SK-N-SH (cell line): ENCODE measurements around the gene IL4R. TPM values are rescaled to one million over a fixed set of nuclear protein-coding genes. Genes with fewer than 3 reads are reported as not detected.

Experiments used
- CTCF ChIA-PET: fragments of 300-600, 350-600 bp; formaldehyde crosslinking; extraction: SDS; loops from one replicate; lab custom pipeline; 2021; lab: Yijun Ruan, JAX
- POLR2A ChIA-PET: fragments of 350-600 bp; sonication (Branson Sonifier 250); formaldehyde crosslinking; extraction: SDS; loops from one replicate; lab custom pipeline; 2020; ENCODE audit warnings: antibody characterized with exemption, inconsistent platforms; lab: Yijun Ruan, JAX
- DNase-seq: peaks from one replicate; pipeline ENCODE4 v3.0.0; 2012
- H2AFZ ChIP-seq: fragments of 200-600 bp; sonication (generic); 2 replicates; pipeline ENCODE4 v1.8.1; 2016; ENCODE audit warnings: antibody characterized with exemption, mild to moderate bottlenecking, low read depth
- H3F3A ChIP-seq: fragments of 200-600 bp; sonication (generic); replicated peaks from 2 replicates; pipeline ENCODE3; 2016; ENCODE audit warnings: antibody characterized with exemption, mild to moderate bottlenecking; ENCODE audit not compliant: insufficient read depth
- H3K27ac ChIP-seq, 2 experiments: fragments of 200-500 bp in 1 of 2; fragments of 200-600 bp in 1 of 2; sonication (Bioruptor generic) in 1 of 2; sonication (generic), shearing (Covaris generic) in 1 of 2; 2 replicates each; pipeline versions ENCODE4 v1.5.1 to v1.6.1; 2014 to 2016; ENCODE audit warnings: low read depth in 2 of 2, inconsistent platforms in 1 of 2, low read length in 1 of 2, mild to moderate bottlenecking in 1 of 2, mixed read lengths in 1 of 2
- H3K27me3 ChIP-seq: fragments of 200-600 bp; sonication (generic), shearing (Covaris generic); 2 replicates; pipeline ENCODE4 v1.6.1; 2016; ENCODE audit warnings: mixed run types; ENCODE audit not compliant: insufficient read depth
- H3K36me3 ChIP-seq, 2 experiments: fragments of 200-500 bp in 1 of 2; fragments of 200-600 bp in 1 of 2; sonication (Bioruptor generic) in 1 of 2; sonication (generic) in 1 of 2; replicated peaks in 1 of 2; 2 replicates each; pipeline versions ENCODE3 to v1.5.1; 2014 to 2016; ENCODE audit warnings: low read length in 1 of 2, mild to moderate bottlenecking in 1 of 2; ENCODE audit not compliant: insufficient read depth in 2 of 2, control insufficient read depth in 1 of 2
- H3K4me1 ChIP-seq, 2 experiments: fragments of 200-500 bp in 1 of 2; fragments of 200-600 bp in 1 of 2; sonication (Bioruptor generic) in 1 of 2; sonication (generic), shearing (Covaris generic) in 1 of 2; 2 replicates each; pipeline versions ENCODE4 v1.5.1 to v1.6.1; 2014 to 2016; ENCODE audit warnings: low read depth in 1 of 2, low read length in 1 of 2, mixed run types in 1 of 2; ENCODE audit not compliant: insufficient read depth in 2 of 2, control insufficient read depth in 1 of 2
- H3K4me2 ChIP-seq: fragments of 200-600 bp; sonication (generic), shearing (Covaris generic); 2 replicates; pipeline ENCODE4 v1.6.1; 2017; ENCODE audit warnings: mixed run types
- H3K4me3 ChIP-seq, 2 experiments: fragments of 200-500 bp in 1 of 2; fragments of 200-600 bp in 1 of 2; sonication (Bioruptor generic) in 1 of 2; sonication (generic), shearing (Covaris generic) in 1 of 2; 2 replicates each; pipeline versions ENCODE4 v1.5.1 to v1.8.1; 2014 to 2016; ENCODE audit warnings: low read depth in 2 of 2, inconsistent platforms in 1 of 2, low read length in 1 of 2, mild to moderate bottlenecking in 1 of 2, mixed read lengths in 1 of 2, moderate library complexity in 1 of 2
- H3K79me2 ChIP-seq: fragments of 200-600 bp; sonication (generic); 2 replicates; pipeline ENCODE4 v1.8.1; 2017; ENCODE audit warnings: mild to moderate bottlenecking; ENCODE audit not compliant: insufficient read depth
- H3K9ac ChIP-seq: fragments of 200-600 bp; sonication (generic); 2 replicates; pipeline ENCODE4 v1.6.1; 2017; ENCODE audit warnings: mixed run types
- H3K9me2 ChIP-seq: fragments of 200-600 bp; sonication (generic); 2 replicates; pipeline ENCODE4 v1.6.1; 2017; ENCODE audit warnings: mixed run types
- H3K9me3 ChIP-seq: fragments of 200-600 bp; sonication (generic); 2 replicates; pipeline ENCODE4 v1.6.1; 2017; ENCODE audit warnings: mixed run types, mild to moderate bottlenecking, moderate library complexity
- H4K20me1 ChIP-seq: fragments of 200-600 bp; sonication (generic); 2 replicates; pipeline ENCODE4 v1.6.1; 2017; ENCODE audit warnings: mild to moderate bottlenecking, mixed run types; ENCODE audit not compliant: insufficient read depth
- CHD2 ChIP-seq: fragments of 150-350 bp; IDR thresholded peaks from 2 replicates; pipeline ENCODE4 v1.6.1; 2018; ENCODE audit warnings: low read length; ENCODE audit not compliant: partially characterized antibody
- CTCF ChIP-seq: fragments of 200-600 bp; sonication (generic); IDR thresholded peaks from 2 replicates; pipeline ENCODE4 v1.6.1; 2017; ENCODE audit warnings: antibody characterized with exemption, mild to moderate bottlenecking, moderate library complexity
- FOXJ3 ChIP-seq: sonication (generic); formaldehyde crosslinking; IDR thresholded peaks from 2 replicates; pipeline ENCODE4 v1.5.1; 2020; ENCODE audit warnings: mild to moderate bottlenecking, missing genetic modification reagents
- FOXM1 ChIP-seq: IDR thresholded peaks from 2 replicates; pipeline ENCODE4 v1.4.0; 2012; ENCODE audit warnings: low read depth, mild to moderate bottlenecking
- JUND ChIP-seq: IDR thresholded peaks from 2 replicates; pipeline ENCODE4 v1.4.0; 2012
- MAX ChIP-seq: IDR thresholded peaks from 2 replicates; pipeline ENCODE4 v1.4.0; 2012; ENCODE audit warnings: low read depth
- MEF2A ChIP-seq: IDR thresholded peaks from 2 replicates; pipeline ENCODE4 v1.4.0; 2012; ENCODE audit warnings: low read depth, borderline replicate concordance
- REST ChIP-seq: IDR thresholded peaks from 2 replicates; pipeline ENCODE4 v1.6.1; 2012; ENCODE audit warnings: mild to moderate bottlenecking, low read depth, low read length, moderate library complexity
- WGBS: methylation state at CpG from one replicate; pipeline ENCODE4 v1.1.6; 2017; ENCODE audit warnings: low lambda C conversion rate; 5-methylcytosine and 5-hydroxymethylcytosine counted together
- polyA plus RNA-seq, 3 experiments: library from polyadenylated mRNA; depleted of rRNA; stranded (reverse); fragments of >200 nt; gene quantifications; 2 replicates each; pipeline ENCODE4 v1.2.3, GENCODE V29; 2012

Gene IL4R
- polyA plus RNA-seq, 1 of the 3 experiments (the other 2 are of a cell fraction), result 16.1 TPM

GRCh38 chr16:27308792-27309191 lies 5.0 kb upstream of the IL4R start:
- no peak overlapping the region for H3K27ac ChIP-seq
- no peaks in the 10 kb centered on the region for H4K20me1 ChIP-seq
- ChIA-PET POLR2A (no interaction called here), CTCF (no interaction called here)
- no peaks in the 10 kb centered on the region for H3K9me2 ChIP-seq
- no peaks in the 10 kb centered on the region; the same call in 1 of the 2 replicates for H3K79me2 ChIP-seq
- no peak overlapping the region for H3K4me2 ChIP-seq
- WGBS, result 6% methylated on average over 1 of the region's 1 CpG
- no peaks in the 10 kb centered on the region for H3K27me3 ChIP-seq
- H3F3A ChIP-seq, result peaks cover 3% of the 10 kb centered on the region
- no peak for DNase-seq
- peaks cover 6% of the 10 kb centered on the region; the same call in 1 of the 2 replicates for H3K9me3 ChIP-seq
- no peaks in the 10 kb centered on the region for H3K36me3 ChIP-seq
- no peak overlapping the region for H3K9ac ChIP-seq
- no peak overlapping the region for H3K4me3 ChIP-seq
- no peaks in the 10 kb centered on the region for H3K4me1 ChIP-seq
- TF ChIP-seq CTCF, result no peak
- H2AFZ ChIP-seq, result no peak overlapping the region

- no peak for TF ChIP-seq JUND
- TF ChIP-seq REST, result no peak
- no peak for TF ChIP-seq FOXM1
- no peak for TF ChIP-seq CHD2
- TF ChIP-seq FOXJ3 (CRISPR knock-in tag), result no peak
- no peak for TF ChIP-seq MEF2A
- no peak for TF ChIP-seq MAX
- CTCF ChIA-PET, result interaction anchor here (0.7 to 1.2 kb wide), 2 partner anchors 76 to 206 kb away, joined by 3 read pairs; no protein-coding TSS in a partner anchor
Measured at GRCh38 chr16:27310576-27311447, 3.0 kb upstream of the IL4R start.

More at GRCh38 chr16:27310576-27311447, 3.0 kb upstream of the IL4R start:
- no peak overlapping the region for H3K27ac ChIP-seq
- peaks cover 18% of the 10 kb centered on the region for H3K79me2 ChIP-seq
- H2AFZ ChIP-seq, result no peak overlapping the region
- peaks cover 6% of the 10 kb centered on the region; the same call in 1 of the 2 replicates for H3K9me3 ChIP-seq
- H4K20me1 ChIP-seq, result peaks cover 4% of the 10 kb centered on the region; the same call in 1 of the 2 replicates
- no peak overlapping the region for H3K9ac ChIP-seq
- peaks cover 9% of the 10 kb centered on the region for H3F3A ChIP-seq
- H3K4me1 ChIP-seq, result peaks cover 0 to 10% of the 10 kb centered on the region in 2 experiments; a peak in 3 of 4 replicates
- no peak for DNase-seq
- H3K27me3 ChIP-seq, result no peaks in the 10 kb centered on the region
- H3K4me2 ChIP-seq, result no peak overlapping the region
- POLR2A ChIA-PET, result no interaction called here
- H3K4me3 ChIP-seq, result no peak overlapping the region
- no peaks in the 10 kb centered on the region for H3K9me2 ChIP-seq
- H3K36me3 ChIP-seq, result no peaks in the 10 kb centered on the region
- 74% methylated on average over 16 of the region's 16 CpGs for WGBS
